Smooth muscle cell of the brain vasculature (primary cell): ENCODE measurements around the gene FAM171A1.
"Not testable (repeated sequence)": the region's sequence is repeated elsewhere in the genome, so short reads cannot be mapped to it uniquely, and the experiment has no call there.

ENCODE experiments used
- DNase-seq: peaks from one replicate; pipeline ENCODE4 v3.0.0-alpha.2; 2012; ENCODE audit warnings: low read depth, low spot score

FAM171A1 gene

GRCh38 chr10:15344876-15345285 is 26.2 kb downstream of the FAM171A1 start:
- no peak for DNase-seq

GRCh38 chr10:15344256-15344875 is 26.7 kb downstream of the FAM171A1 start:
- no peak for DNase-seq

- no peak for DNase-seq
Observed at GRCh38 chr10:15342970-15343369, 28.1 kb downstream of the FAM171A1 start.

GRCh38 chr10:15341502-15342128 is 29.5 kb downstream of the FAM171A1 start:
- DNase-seq = no peak

GRCh38 chr10:15339892-15340291 is 31.2 kb downstream of the FAM171A1 start:
- no peak for DNase-seq

- not testable (repeated sequence) for DNase-seq
Observed at GRCh38 chr10:15337441-15337923, 33.6 kb downstream of the FAM171A1 start.

GRCh38 chr10:15336211-15336610 is 34.9 kb downstream of the FAM171A1 start:
- no peak for DNase-seq

GRCh38 chr10:15335508-15335907 is 35.6 kb downstream of the FAM171A1 start:
- DNase-seq = no peak

GRCh38 chr10:15334650-15335323 is 36.3 kb downstream of the FAM171A1 start:
- no peak for DNase-seq

- DNase-seq = no peak
Observed at GRCh38 chr10:15333909-15334649, 37.0 kb downstream of the FAM171A1 start.

GRCh38 chr10:15333181-15333580 is 37.9 kb downstream of the FAM171A1 start:
- not testable (repeated sequence) for DNase-seq

- no peak for DNase-seq
Observed at GRCh38 chr10:15331461-15331860, 39.6 kb downstream of the FAM171A1 start.

GRCh38 chr10:15329437-15329836 is 41.7 kb downstream of the FAM171A1 start:
- no peak for DNase-seq

- DNase-seq = no peak
Observed at GRCh38 chr10:15325944-15326284, 45.2 kb downstream of the FAM171A1 start.

GRCh38 chr10:15325243-15325943 is 45.7 kb downstream of the FAM171A1 start:
- no peak for DNase-seq

GRCh38 chr10:15324611-15325010 is 46.5 kb downstream of the FAM171A1 start:
- no peak for DNase-seq

- DNase-seq = no peak
Observed at GRCh38 chr10:15324113-15324512, 47.0 kb downstream of the FAM171A1 start.

GRCh38 chr10:15322356-15322755 is 48.7 kb downstream of the FAM171A1 start:
- DNase-seq = no peak

- DNase-seq = no peak
Observed at GRCh38 chr10:15321431-15322341, 49.4 kb downstream of the FAM171A1 start.

GRCh38 chr10:15320522-15321203 is 50.4 kb downstream of the FAM171A1 start:
- no peak for DNase-seq
